Astrocyte of the spinal cord (primary cell): ENCODE data around the gene KIF20B.
A peak's percentile ranks its signal among the peaks of the same experiment; 100 is the strongest.

ENCODE experiments used
- DNase-seq: peaks from one replicate; pipeline ENCODE4 v3.0.0; 2011; ENCODE audit warnings: low read depth, low spot score
- H3K4me3 ChIP-seq: 2 replicates; pipeline ENCODE4 v1.5.1; 2011; ENCODE audit warnings: low read depth, mild to moderate bottlenecking, low read length, moderate library complexity
- CTCF ChIP-seq: IDR thresholded peaks from 2 replicates; pipeline ENCODE4 v1.5.1; 2012; ENCODE audit warnings: low read depth, mild to moderate bottlenecking, low read length, inconsistent platforms
- in situ Hi-C: cut with HindIII; loops from 2 replicates; pipeline ENCODE4 v1.10.0; 2017; ENCODE audit warnings: low sequenced_read_pairs

KIF20B gene

GRCh38 chr10:89697946-89698345, 3.4 kb upstream of the KIF20B start:
- TF ChIP-seq CTCF, result no peak
- DNase-seq, result no peak
- H3K4me3 ChIP-seq, result no peak overlapping the region
- in situ Hi-C loops, result no loop called here

DNA sequence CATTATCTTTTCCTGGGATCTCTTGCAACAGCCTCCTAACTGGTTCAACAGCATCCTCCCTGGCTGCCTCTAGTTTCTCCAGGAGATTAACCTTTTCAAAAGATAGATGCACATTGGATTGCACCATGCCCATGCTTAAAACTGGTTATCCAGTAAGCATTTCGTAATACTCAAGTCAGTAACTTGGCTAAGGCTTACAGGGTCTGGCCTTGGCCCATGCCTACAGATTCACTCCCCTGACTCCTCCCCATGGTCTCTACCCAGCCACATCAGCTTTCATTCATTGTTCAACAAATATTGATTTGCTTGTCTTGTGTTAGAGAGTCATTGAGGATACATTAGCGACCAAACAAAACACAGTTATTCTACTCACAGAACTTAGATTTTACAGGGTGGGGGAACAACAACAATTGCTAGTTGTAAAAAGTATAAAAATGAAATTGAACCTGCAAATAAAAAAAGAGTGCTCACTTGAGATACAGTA, 1.8 kb upstream of the KIF20B start:
- H3K4me3 ChIP-seq, result no peak overlapping the region
- DNase-seq, result no peak
- TF ChIP-seq CTCF, result no peak
- in situ Hi-C loops, result no loop called here

DNA sequence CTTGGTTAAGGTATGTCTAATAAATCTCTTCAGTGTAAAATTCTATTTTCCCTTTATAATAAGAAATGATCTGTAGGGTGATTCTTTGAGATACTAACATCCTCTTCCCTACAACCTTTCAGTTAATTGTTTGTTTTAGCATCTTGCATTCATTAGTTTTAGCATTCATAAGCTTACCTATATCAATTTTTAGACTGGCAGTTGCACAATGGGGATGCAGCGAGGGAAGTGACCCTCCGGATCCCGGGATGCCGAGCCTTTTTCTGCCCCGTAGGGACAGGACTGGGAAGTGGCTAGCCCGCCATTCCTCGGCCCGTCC, 508 bp upstream of the KIF20B start:
- H3K4me3 ChIP-seq, result peak overlapping the region; percentile 90
- TF ChIP-seq CTCF, result no peak
- in situ Hi-C loops, result no loop called here
- DNase-seq, result no peak

DNA sequence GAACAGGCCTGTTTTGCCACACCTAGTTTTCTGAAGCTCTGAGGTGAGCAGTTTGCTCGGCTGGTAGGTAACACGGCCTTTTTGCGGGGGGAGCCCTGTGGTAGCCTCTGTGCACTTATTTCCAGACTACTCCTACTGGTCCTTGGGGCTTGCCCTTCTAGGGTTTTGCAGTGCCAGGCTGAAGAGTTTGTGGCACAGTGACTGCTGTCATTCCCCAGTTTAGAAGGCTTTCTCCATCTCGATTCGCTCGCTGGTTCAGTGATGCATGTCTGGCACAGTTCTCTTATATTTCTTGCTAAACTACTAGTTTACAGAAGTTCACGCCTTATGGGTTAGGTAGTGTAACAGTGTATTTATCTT, 711 bp downstream of the KIF20B start:
- TF ChIP-seq CTCF, result no peak
- in situ Hi-C loops, result no loop called here
- DNase-seq, result no peak
- H3K4me3 ChIP-seq, result peak overlapping the region; percentile 90

- no peak for TF ChIP-seq CTCF
- DNase-seq, result no peak
- in situ Hi-C loops, result no loop called here
- H3K4me3 ChIP-seq, result no peak overlapping the region
These were observed 4.1 kb downstream of the KIF20B start for GRCh38 chr10:89705466-89705865.

DNA sequence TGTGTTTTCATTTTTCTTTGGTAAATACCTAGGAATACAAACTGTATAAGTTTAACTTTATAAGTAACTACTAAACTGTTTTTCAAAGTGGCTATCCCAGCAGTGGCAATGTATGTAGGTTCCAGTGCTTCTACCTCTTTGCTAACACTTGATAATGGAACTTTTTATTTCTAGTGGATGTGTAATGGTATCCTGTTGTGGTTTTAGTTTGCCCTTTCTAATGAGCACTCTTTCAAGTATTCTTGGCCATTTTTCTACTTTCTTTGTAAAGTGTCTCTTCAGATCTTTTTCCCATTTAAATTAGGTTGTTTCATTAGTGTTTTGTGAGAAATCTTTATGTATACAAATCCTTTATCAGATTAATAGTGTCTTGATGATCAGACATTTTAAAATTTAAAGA, 4.6 kb downstream of the KIF20B start:
- peak; percentile 53 for DNase-seq
- TF ChIP-seq CTCF, result no peak
- H3K4me3 ChIP-seq, result no peak overlapping the region
- in situ Hi-C loops, result no loop called here

DNA sequence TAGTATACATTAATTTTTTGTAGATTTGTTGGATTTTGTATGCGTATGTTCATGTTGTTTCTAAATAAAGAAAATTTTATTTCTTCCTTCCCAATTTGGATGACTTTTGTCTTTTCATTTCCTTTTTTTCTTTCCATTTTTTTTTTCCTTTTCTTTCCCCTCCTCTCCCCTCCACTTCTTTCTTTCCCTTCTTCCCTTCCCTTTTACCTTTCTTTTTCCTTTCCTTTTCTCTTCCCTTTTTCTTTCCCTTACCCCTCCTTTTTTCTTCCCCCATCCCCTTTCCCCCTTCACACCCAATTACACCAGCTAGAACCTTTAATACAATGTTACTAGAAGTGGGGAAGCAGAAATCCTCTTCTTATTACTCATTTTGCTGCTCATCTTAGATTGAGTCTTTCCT, 6.0 kb downstream of the KIF20B start:
- no peak overlapping the region for H3K4me3 ChIP-seq
- in situ Hi-C loops, result no loop called here
- DNase-seq, result no peak
- TF ChIP-seq CTCF, result no peak
